SK-N-SH (cell line): ENCODE data around the gene MCRS1. TPM values are rescaled to one million over a fixed set of nuclear protein-coding genes. Genes with fewer than 3 reads are reported as not detected.

Experiments
- CTCF ChIA-PET: fragments of 300-600, 350-600 bp; formaldehyde crosslinking; extraction: SDS; loops from one replicate; lab custom pipeline; 2021; lab: Yijun Ruan, JAX
- POLR2A ChIA-PET: fragments of 350-600 bp; sonication (Branson Sonifier 250); formaldehyde crosslinking; extraction: SDS; loops from one replicate; lab custom pipeline; 2020; ENCODE audit warnings: antibody characterized with exemption, inconsistent platforms; lab: Yijun Ruan, JAX
- DNase-seq: peaks from one replicate; pipeline ENCODE4 v3.0.0; 2012
- H2AFZ ChIP-seq: fragments of 200-600 bp; sonication (generic); 2 replicates; pipeline ENCODE4 v1.8.1; 2016; ENCODE audit warnings: antibody characterized with exemption, mild to moderate bottlenecking, low read depth
- H3F3A ChIP-seq: fragments of 200-600 bp; sonication (generic); replicated peaks from 2 replicates; pipeline ENCODE3; 2016; ENCODE audit warnings: antibody characterized with exemption, mild to moderate bottlenecking; ENCODE audit not compliant: insufficient read depth
- H3K27ac ChIP-seq, 2 experiments: fragments of 200-500 bp in 1 of 2; fragments of 200-600 bp in 1 of 2; sonication (Bioruptor generic) in 1 of 2; sonication (generic), shearing (Covaris generic) in 1 of 2; 2 replicates each; pipeline versions ENCODE4 v1.5.1 to v1.6.1; 2014 to 2016; ENCODE audit warnings: low read depth in 2 of 2, inconsistent platforms in 1 of 2, low read length in 1 of 2, mild to moderate bottlenecking in 1 of 2, mixed read lengths in 1 of 2
- H3K27me3 ChIP-seq: fragments of 200-600 bp; sonication (generic), shearing (Covaris generic); 2 replicates; pipeline ENCODE4 v1.6.1; 2016; ENCODE audit warnings: mixed run types; ENCODE audit not compliant: insufficient read depth
- H3K36me3 ChIP-seq, 2 experiments: fragments of 200-500 bp in 1 of 2; fragments of 200-600 bp in 1 of 2; sonication (Bioruptor generic) in 1 of 2; sonication (generic) in 1 of 2; replicated peaks in 1 of 2; 2 replicates each; pipeline versions ENCODE3 to v1.5.1; 2014 to 2016; ENCODE audit warnings: low read length in 1 of 2, mild to moderate bottlenecking in 1 of 2; ENCODE audit not compliant: insufficient read depth in 2 of 2, control insufficient read depth in 1 of 2
- H3K4me1 ChIP-seq, 2 experiments: fragments of 200-500 bp in 1 of 2; fragments of 200-600 bp in 1 of 2; sonication (Bioruptor generic) in 1 of 2; sonication (generic), shearing (Covaris generic) in 1 of 2; 2 replicates each; pipeline versions ENCODE4 v1.5.1 to v1.6.1; 2014 to 2016; ENCODE audit warnings: low read depth in 1 of 2, low read length in 1 of 2, mixed run types in 1 of 2; ENCODE audit not compliant: insufficient read depth in 2 of 2, control insufficient read depth in 1 of 2
- H3K4me2 ChIP-seq: fragments of 200-600 bp; sonication (generic), shearing (Covaris generic); 2 replicates; pipeline ENCODE4 v1.6.1; 2017; ENCODE audit warnings: mixed run types
- H3K4me3 ChIP-seq, 2 experiments: fragments of 200-500 bp in 1 of 2; fragments of 200-600 bp in 1 of 2; sonication (Bioruptor generic) in 1 of 2; sonication (generic), shearing (Covaris generic) in 1 of 2; 2 replicates each; pipeline versions ENCODE4 v1.5.1 to v1.8.1; 2014 to 2016; ENCODE audit warnings: low read depth in 2 of 2, inconsistent platforms in 1 of 2, low read length in 1 of 2, mild to moderate bottlenecking in 1 of 2, mixed read lengths in 1 of 2, moderate library complexity in 1 of 2
- H3K79me2 ChIP-seq: fragments of 200-600 bp; sonication (generic); 2 replicates; pipeline ENCODE4 v1.8.1; 2017; ENCODE audit warnings: mild to moderate bottlenecking; ENCODE audit not compliant: insufficient read depth
- H3K9ac ChIP-seq: fragments of 200-600 bp; sonication (generic); 2 replicates; pipeline ENCODE4 v1.6.1; 2017; ENCODE audit warnings: mixed run types
- H3K9me2 ChIP-seq: fragments of 200-600 bp; sonication (generic); 2 replicates; pipeline ENCODE4 v1.6.1; 2017; ENCODE audit warnings: mixed run types
- H3K9me3 ChIP-seq: fragments of 200-600 bp; sonication (generic); 2 replicates; pipeline ENCODE4 v1.6.1; 2017; ENCODE audit warnings: mixed run types, mild to moderate bottlenecking, moderate library complexity
- H4K20me1 ChIP-seq: fragments of 200-600 bp; sonication (generic); 2 replicates; pipeline ENCODE4 v1.6.1; 2017; ENCODE audit warnings: mild to moderate bottlenecking, mixed run types; ENCODE audit not compliant: insufficient read depth
- CHD2 ChIP-seq: fragments of 150-350 bp; IDR thresholded peaks from 2 replicates; pipeline ENCODE4 v1.6.1; 2018; ENCODE audit warnings: low read length; ENCODE audit not compliant: partially characterized antibody
- CTCF ChIP-seq: fragments of 200-600 bp; sonication (generic); IDR thresholded peaks from 2 replicates; pipeline ENCODE4 v1.6.1; 2017; ENCODE audit warnings: antibody characterized with exemption, mild to moderate bottlenecking, moderate library complexity
- ELF1 ChIP-seq: IDR thresholded peaks from 2 replicates; pipeline ENCODE4 v1.4.0; 2012
- EP300 ChIP-seq, 2 experiments: IDR thresholded peaks; 2 replicates each; pipeline versions ENCODE4 v1.4.0 to v1.6.1; 2012; ENCODE audit warnings: borderline replicate concordance in 1 of 2, low read depth in 1 of 2, low read length in 1 of 2
- FOSL2 ChIP-seq: IDR thresholded peaks from 2 replicates; pipeline ENCODE4 v1.4.0; 2012; ENCODE audit warnings: low read depth, mild to moderate bottlenecking, moderate library complexity, borderline replicate concordance
- FOXJ3 ChIP-seq: sonication (generic); formaldehyde crosslinking; IDR thresholded peaks from 2 replicates; pipeline ENCODE4 v1.5.1; 2020; ENCODE audit warnings: mild to moderate bottlenecking, missing genetic modification reagents
- FOXM1 ChIP-seq: IDR thresholded peaks from 2 replicates; pipeline ENCODE4 v1.4.0; 2012; ENCODE audit warnings: low read depth, mild to moderate bottlenecking
- GABPA ChIP-seq: IDR thresholded peaks from 2 replicates; pipeline ENCODE4 v1.4.0; 2012; ENCODE audit warnings: low read depth, mild to moderate bottlenecking
- GATA2 ChIP-seq: sonication (generic); formaldehyde crosslinking; IDR thresholded peaks from 2 replicates; pipeline ENCODE4 v1.5.0; 2020; ENCODE audit warnings: mild to moderate bottlenecking, missing genetic modification reagents
- NFIC ChIP-seq: IDR thresholded peaks from 2 replicates; pipeline ENCODE4 v1.4.0; 2012; ENCODE audit warnings: borderline replicate concordance
- PBX3 ChIP-seq: IDR thresholded peaks from 2 replicates; pipeline ENCODE4; 2012
- RAD21 ChIP-seq: IDR thresholded peaks from 2 replicates; pipeline ENCODE4 v1.6.1; 2012; ENCODE audit warnings: mild to moderate bottlenecking, low read length
- RCOR1 ChIP-seq: fragments of 150-350 bp; IDR thresholded peaks from 2 replicates; pipeline ENCODE4 v1.6.1; 2017; ENCODE audit warnings: antibody characterized with exemption, low read length
- RFX5 ChIP-seq: IDR thresholded peaks from 2 replicates; pipeline ENCODE4 v1.6.1; 2012; ENCODE audit warnings: mild to moderate bottlenecking, improper control_type of control experiment, low read length
- RXRA ChIP-seq: IDR thresholded peaks from 2 replicates; pipeline ENCODE4 v1.4.0; 2012; ENCODE audit warnings: low read depth, mild to moderate bottlenecking, borderline replicate concordance
- SIN3A ChIP-seq: IDR thresholded peaks from 2 replicates; pipeline ENCODE4 v1.6.1; 2012; ENCODE audit warnings: low read depth, mild to moderate bottlenecking, low read length, moderate library complexity, borderline replicate concordance
- TCF12 ChIP-seq: IDR thresholded peaks from 2 replicates; pipeline ENCODE4 v1.4.0; 2012
- USF2 ChIP-seq: fragments of 150-350 bp; IDR thresholded peaks from 2 replicates; pipeline ENCODE4 v1.6.1; 2017; ENCODE audit warnings: antibody characterized with exemption, low read length, low read depth, borderline replicate concordance
- WGBS: methylation state at CpG from one replicate; pipeline ENCODE4 v1.1.6; 2017; ENCODE audit warnings: low lambda C conversion rate; 5-methylcytosine and 5-hydroxymethylcytosine counted together
- polyA plus RNA-seq, 3 experiments: library from polyadenylated mRNA; depleted of rRNA; stranded (reverse); fragments of >200 nt; gene quantifications; 2 replicates each; pipeline ENCODE4 v1.2.3, GENCODE V29; 2012
- TF ChIP-seq, protein P1 (sequence below): IDR thresholded peaks from 2 replicates; pipeline ENCODE4 v1.4.0; 2012; ENCODE audit warnings: low read depth, borderline replicate concordance
- TF ChIP-seq, protein P2 (sequence below): IDR thresholded peaks from 2 replicates; pipeline ENCODE4 v1.4.0; 2012; ENCODE audit warnings: low read depth, borderline replicate concordance

The MCRS1 gene
- polyA plus RNA-seq, 1 of the 3 experiments (the other 2 are of a cell fraction): 107 TPM

DNA sequence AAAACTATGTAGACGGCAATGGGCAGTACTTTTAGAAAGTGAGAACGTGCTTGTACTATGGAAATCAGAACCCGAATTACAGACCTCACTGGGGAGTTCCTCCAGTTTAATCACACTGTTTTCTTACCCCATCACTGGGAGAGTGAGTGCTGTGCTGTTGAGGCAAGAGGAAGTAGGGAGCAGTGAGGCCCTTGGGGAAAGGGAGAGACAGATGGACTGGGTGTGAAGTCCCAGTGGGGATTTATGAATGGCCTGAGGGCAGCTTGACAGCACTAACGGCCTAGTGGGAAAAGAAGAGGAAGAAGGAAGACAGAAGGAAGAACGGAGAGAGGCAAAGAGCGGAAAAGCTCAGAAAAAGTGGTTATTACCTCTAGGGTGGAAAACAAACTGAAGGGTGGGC lies 5.7 kb downstream of the MCRS1 start:
- Histone ChIP-seq H3K9ac (no peak overlapping the region), H3F3A (no peaks in the 10 kb centered on the region), H3K4me1 (peaks cover 0 to 11% of the 10 kb centered on the region in 2 experiments; a peak in 3 of 4 replicates), H3K79me2 (peaks cover 19% of the 10 kb centered on the region), H3K9me3 (no peaks in the 10 kb centered on the region), H3K36me3 (peaks cover 19 to 74% of the 10 kb centered on the region in 2 experiments), H3K4me2 (no peak overlapping the region), H3K4me3 (no peak overlapping the region), H3K27me3 (no peaks in the 10 kb centered on the region), H3K27ac (no peak overlapping the region), H3K9me2 (no peaks in the 10 kb centered on the region), H4K20me1 (no peaks in the 10 kb centered on the region), H2AFZ (no peak overlapping the region)
- no peak for DNase-seq
- 79% methylated on average over 6 of the region's 6 CpGs for WGBS
- ChIA-PET POLR2A (no interaction called here), CTCF (interaction anchor here (1.7 to 4.8 kb wide), 3 partner anchors 8 to 215 kb away, joined by 4 to 20 read pairs (median 17); partner anchors contain the start of gene DNAJC22)
- TF ChIP-seq GATA2: no peak
- no peak for TF ChIP-seq CHD2
- TF ChIP-seq FOXJ3 (CRISPR knock-in tag): no peak
- TF ChIP-seq RFX5: no peak
- TF ChIP-seq RCOR1: no peak
- no peak for TF ChIP-seq SIN3A
- no peak for TF ChIP-seq FOSL2
- TF ChIP-seq RAD21: no peak
- TF ChIP-seq, protein P1, sequence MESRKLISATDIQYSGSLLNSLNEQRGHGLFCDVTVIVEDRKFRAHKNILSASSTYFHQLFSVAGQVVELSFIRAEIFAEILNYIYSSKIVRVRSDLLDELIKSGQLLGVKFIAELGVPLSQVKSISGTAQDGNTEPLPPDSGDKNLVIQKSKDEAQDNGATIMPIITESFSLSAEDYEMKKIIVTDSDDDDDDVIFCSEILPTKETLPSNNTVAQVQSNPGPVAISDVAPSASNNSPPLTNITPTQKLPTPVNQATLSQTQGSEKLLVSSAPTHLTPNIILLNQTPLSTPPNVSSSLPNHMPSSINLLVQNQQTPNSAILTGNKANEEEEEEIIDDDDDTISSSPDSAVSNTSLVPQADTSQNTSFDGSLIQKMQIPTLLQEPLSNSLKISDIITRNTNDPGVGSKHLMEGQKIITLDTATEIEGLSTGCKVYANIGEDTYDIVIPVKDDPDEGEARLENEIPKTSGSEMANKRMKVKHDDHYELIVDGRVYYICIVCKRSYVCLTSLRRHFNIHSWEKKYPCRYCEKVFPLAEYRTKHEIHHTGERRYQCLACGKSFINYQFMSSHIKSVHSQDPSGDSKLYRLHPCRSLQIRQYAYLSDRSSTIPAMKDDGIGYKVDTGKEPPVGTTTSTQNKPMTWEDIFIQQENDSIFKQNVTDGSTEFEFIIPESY: no peak
- TF ChIP-seq PBX3: no peak
- TF ChIP-seq EP300 (IDR thresholded peaks at IDR 0.05; ENCODE audit: borderline replicate concordance in 1 of 2, low read depth in 1 of 2, low read length in 1 of 2): no peak
- no peak for TF ChIP-seq RXRA
- TF ChIP-seq GABPA: no peak
- no peak for TF ChIP-seq USF2
- no peak for TF ChIP-seq CTCF
- no peak for TF ChIP-seq ELF1
- TF ChIP-seq TCF12: no peak
- TF ChIP-seq, protein P2, sequence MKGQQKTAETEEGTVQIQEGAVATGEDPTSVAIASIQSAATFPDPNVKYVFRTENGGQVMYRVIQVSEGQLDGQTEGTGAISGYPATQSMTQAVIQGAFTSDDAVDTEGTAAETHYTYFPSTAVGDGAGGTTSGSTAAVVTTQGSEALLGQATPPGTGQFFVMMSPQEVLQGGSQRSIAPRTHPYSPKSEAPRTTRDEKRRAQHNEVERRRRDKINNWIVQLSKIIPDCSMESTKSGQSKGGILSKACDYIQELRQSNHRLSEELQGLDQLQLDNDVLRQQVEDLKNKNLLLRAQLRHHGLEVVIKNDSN: no peak
- TF ChIP-seq NFIC: no peak
- no peak for TF ChIP-seq FOXM1
